GM23248 (cell line): ENCODE results near the gene GBGT1.

Source experiments
- EZH2 ChIP-seq: fragments of 200-600 bp; sonication (generic); IDR thresholded peaks from 2 replicates; pipeline ENCODE4 v1.6.1; 2018; ENCODE audit warnings: antibody characterized with exemption, mild to moderate bottlenecking; ENCODE audit not compliant: insufficient read depth, poor library complexity, severe bottlenecking
- EZH2phosphoT487 ChIP-seq: fragments of 200-600 bp; sonication (generic); IDR thresholded peaks from 2 replicates; pipeline ENCODE4 v1.6.1; 2018; ENCODE audit warnings: antibody characterized with exemption, moderate library complexity, mild to moderate bottlenecking, low read depth; ENCODE audit not compliant: insufficient read depth

GRCh38 chr9:133162861-133163503 lies 732 bp downstream of the GBGT1 start:
- TF ChIP-seq EZH2phosphoT487: no peak
- no peak for TF ChIP-seq EZH2
